Prostate gland (tissue), 2 donors: ENCODE results near the gene PNMT. TPM values are rescaled to one million over a fixed set of nuclear protein-coding genes. Genes with fewer than 3 reads are reported as not detected.

ENCODE experiments used
- DNase-seq: peaks from one replicate; pipeline ENCODE4 v3.0.0-alpha.2; 2019; ENCODE audit warnings: low spot score
- H3K27ac ChIP-seq, 2 donors: fragments of 200-600 bp; sonication (generic); 2 replicates each; pipeline ENCODE4 v1.5.1; 2017 to 2019
- H3K27me3 ChIP-seq: fragments of 200-600 bp; sonication (generic); replicated peaks from 2 replicates; pipeline ENCODE4 v1.5.1; 2019; ENCODE audit not compliant: insufficient read depth
- H3K36me3 ChIP-seq, 2 donors: fragments of 200-600 bp; sonication (generic); 1 replicate in 1 of 2; 2 replicates in 1 of 2; pipeline versions ENCODE4 v1.5.1 to v1.8.1; 2017 to 2019
- H3K4me1 ChIP-seq: fragments of 200-600 bp; sonication (generic); replicated peaks from 2 replicates; pipeline ENCODE4 v1.5.1; 2019
- H3K4me3 ChIP-seq, 2 donors: fragments of 200-600 bp; sonication (generic); 2 replicates each; pipeline ENCODE4 v1.5.1; 2017 to 2019
- H3K9me3 ChIP-seq: fragments of 200-600 bp; sonication (generic); 2 replicates; pipeline ENCODE4 v1.5.1; 2017
- CTCF ChIP-seq, 4 experiments: fragments of 200-600 bp in 2 of 4; fragments of 450-650 bp in 2 of 4; sonication (generic) in 2 of 4; IDR thresholded peaks; 1 replicate in 3 of 4; 2 replicates in 1 of 4; pipeline ENCODE4 v1.5.1; 2016 to 2019; ENCODE audit warnings: antibody characterized with exemption in 4 of 4, mild to moderate bottlenecking in 2 of 4, moderate library complexity in 2 of 4
- POLR2A ChIP-seq: fragments of 450-650 bp; IDR thresholded peaks from one replicate; pipeline ENCODE4 v1.6.1; 2016; ENCODE audit warnings: antibody characterized with exemption, mild to moderate bottlenecking
- POLR2AphosphoS5 ChIP-seq: sonication (generic); formaldehyde crosslinking; IDR thresholded peaks from one replicate; pipeline ENCODE4 v1.6.1; 2017; ENCODE audit warnings: antibody characterized with exemption
- whole genome bisulfite sequencing: methylation state at CpG from one replicate; pipeline ENCODE4 v1.1.5; 2018; 5-methylcytosine and 5-hydroxymethylcytosine counted together
- intact Hi-C: fragments of 100-400 bp; cut with DNase I; formaldehyde crosslinking; loops from one replicate; pipeline ENCODE4 v1.14.2; 2022
- total RNA-seq, 2 donors: library from RNA; depleted of rRNA; stranded (reverse); fragments of >200 nt; gene quantifications; one replicate each; pipeline ENCODE4 v1.1.0, GENCODE V29; 2016

The PNMT gene
- total RNA-seq, 2 donors from 2014 or later, result 2.7 to 5.8 TPM

GRCh38 chr17:39648616-39649366 is 19.5 kb upstream of the PNMT start:
- Histone ChIP-seq H3K4me3 (no peak overlapping the region), H3K4me1 (peaks cover 15% of the 10 kb centered on the region)
- TF ChIP-seq POLR2AphosphoS5 (no peak), CTCF (IDR thresholded peaks at IDR 0.05) (no peak), POLR2A (no peak)

GRCh38 chr17:39650121-39650579 is 18.1 kb upstream of the PNMT start:
- H3K27ac ChIP-seq, result no peak overlapping the region
- TF ChIP-seq CTCF (IDR thresholded peaks at IDR 0.05) (no peak), POLR2A (no peak), POLR2AphosphoS5 (no peak)
- H3K4me1 ChIP-seq, result peaks cover 13% of the 10 kb centered on the region
- DNase-seq, result no peak
- H3K36me3 ChIP-seq, result no peaks in the 10 kb centered on the region
- H3K4me3 ChIP-seq, result no peak overlapping the region
- no peaks in the 10 kb centered on the region for H3K9me3 ChIP-seq
- intact Hi-C loops, result no loop called here
- no peaks in the 10 kb centered on the region for H3K27me3 ChIP-seq
- WGBS, result 86% methylated on average over 11 of the region's 11 CpGs

More at GRCh38 chr17:39648616-39649366, 19.5 kb upstream of the PNMT start:
- intact Hi-C loops, result no loop called here
- no peak for DNase-seq
- no peaks in the 10 kb centered on the region for H3K9me3 ChIP-seq
- no peaks in the 10 kb centered on the region for H3K27me3 ChIP-seq
- 86% methylated on average over 15 of the region's 15 CpGs for WGBS
- H3K36me3 ChIP-seq, result no peaks in the 10 kb centered on the region
- H3K27ac ChIP-seq, result no peak overlapping the region

GRCh38 chr17:39651923-39652586 is 16.2 kb upstream of the PNMT start:
- 40% methylated on average over 8 of the region's 8 CpGs for WGBS
- Histone ChIP-seq H3K4me3 (no peak overlapping the region), H3K27ac (peak overlapping the region; percentile 58 to 67), H3K9me3 (no peaks in the 10 kb centered on the region), H3K36me3 (no peaks in the 10 kb centered on the region), H3K27me3 (no peaks in the 10 kb centered on the region), H3K4me1 (peaks cover 13% of the 10 kb centered on the region)
- intact Hi-C loops, result no loop called here
- peak; percentile 62 for TF ChIP-seq POLR2AphosphoS5
- no peak for TF ChIP-seq CTCF (IDR thresholded peaks at IDR 0.05)
- no peak for TF ChIP-seq POLR2A
- peak; percentile 43 for DNase-seq

- Histone ChIP-seq H3K4me1 (peaks cover 13% of the 10 kb centered on the region), H3K9me3 (no peaks in the 10 kb centered on the region), H3K27ac (peak overlapping the region; percentile 58 to 67), H3K36me3 (no peaks in the 10 kb centered on the region), H3K4me3 (no peak overlapping the region), H3K27me3 (no peaks in the 10 kb centered on the region)
- DNase-seq, result no peak
- WGBS, result 54% methylated on average over 7 of the region's 7 CpGs
- TF ChIP-seq POLR2A (no peak), POLR2AphosphoS5 (no peak), CTCF (IDR thresholded peaks at IDR 0.05) (no peak)
- intact Hi-C loops, result no loop called here
Observed at GRCh38 chr17:39652587-39653315, 15.5 kb upstream of the PNMT start.
